Spinal cord (tissue), 10 donors: ENCODE data around the gene IL22RA2. TPM values are rescaled to one million over a fixed set of nuclear protein-coding genes. Genes with fewer than 3 reads are reported as not detected.

Source experiments
- DNase-seq, 6 donors: peaks; one replicate each; pipeline versions ENCODE4 v3.0.0 to v3.0.0-alpha.2; 2013 to 2015; ENCODE audit warnings: low spot score in 6 of 6, low read depth in 4 of 6
- H3K27ac ChIP-seq: one replicate; pipeline ENCODE4 v1.5.1; 2013; ENCODE audit warnings: low read depth, low read length, control low read depth
- H3K27me3 ChIP-seq: one replicate; pipeline ENCODE4 v1.6.1; 2013; ENCODE audit warnings: low read length; ENCODE audit not compliant: control insufficient read depth, insufficient read depth
- H3K36me3 ChIP-seq: one replicate; pipeline ENCODE4 v1.6.1; 2013; ENCODE audit warnings: low read length; ENCODE audit not compliant: control insufficient read depth, insufficient read depth
- H3K4me1 ChIP-seq: one replicate; pipeline ENCODE4 v1.6.1; 2013; ENCODE audit warnings: low read length; ENCODE audit not compliant: control insufficient read depth, insufficient read depth
- H3K4me3 ChIP-seq: one replicate; pipeline ENCODE4 v1.5.1; 2013; ENCODE audit warnings: low read depth, low read length, control low read depth
- H3K9me3 ChIP-seq: one replicate; pipeline ENCODE4 v1.6.1; 2013; ENCODE audit warnings: low read length; ENCODE audit not compliant: control insufficient read depth, insufficient read depth
- WGBS: methylation state at CpG from one replicate; pipeline ENCODE4 v1.1.5; 2013; ENCODE audit warnings: missing lambda C conversion rate; ENCODE audit not compliant: insufficient coverage; 5-methylcytosine and 5-hydroxymethylcytosine counted together
- polyA plus RNA-seq, 2 donors: library from polyadenylated mRNA; unstranded; fragments of 120-200 nt; gene quantifications; one replicate each; pipeline ENCODE4 v1.2.1, GENCODE V29; 2013; ENCODE audit not compliant: insufficient read length in 2 of 2
- total RNA-seq, 2 donors: library from RNA; depleted of rRNA in 1 of 2; stranded (reverse); fragments of 120-200 nt in 1 of 2; fragments of >200 nt in 1 of 2; gene quantifications; one replicate each; pipeline versions ENCODE4 v1.2.3 to v1.2.4, GENCODE V29; 2013 to 2014
- donor health status: healthy.

The IL22RA2 gene
- total and polyA plus RNA-seq, 4 donors: not detected

DNA sequence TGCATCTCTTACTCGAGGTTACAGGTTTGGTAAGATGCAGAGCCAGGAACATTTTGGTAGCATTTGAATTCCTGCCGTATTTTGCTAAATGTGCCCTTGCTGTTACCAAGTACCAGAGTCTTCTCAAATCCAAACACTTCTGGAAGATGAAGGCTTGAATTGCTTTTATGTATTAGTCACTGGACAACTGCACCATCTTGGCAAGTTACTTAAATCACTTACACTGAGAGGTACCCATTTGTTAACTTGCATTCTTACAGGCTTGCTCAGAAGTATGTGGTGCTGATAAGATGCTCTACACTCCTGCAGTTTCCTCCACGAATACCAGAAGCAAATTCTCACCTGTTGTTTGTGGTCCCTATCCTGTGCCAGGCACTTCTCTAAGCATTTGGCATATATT, 12.7 kb downstream of the IL22RA2 start:
- H3K27ac ChIP-seq: no peak overlapping the region
- H3K4me3 ChIP-seq: no peak overlapping the region
- WGBS: 100% methylated on average over 1 of the region's 3 CpGs
- no peaks in the 10 kb centered on the region for H3K9me3 ChIP-seq
- H3K36me3 ChIP-seq: no peaks in the 10 kb centered on the region
- no peaks in the 10 kb centered on the region for H3K27me3 ChIP-seq
- no peak for DNase-seq
- no peaks in the 10 kb centered on the region for H3K4me1 ChIP-seq

DNA sequence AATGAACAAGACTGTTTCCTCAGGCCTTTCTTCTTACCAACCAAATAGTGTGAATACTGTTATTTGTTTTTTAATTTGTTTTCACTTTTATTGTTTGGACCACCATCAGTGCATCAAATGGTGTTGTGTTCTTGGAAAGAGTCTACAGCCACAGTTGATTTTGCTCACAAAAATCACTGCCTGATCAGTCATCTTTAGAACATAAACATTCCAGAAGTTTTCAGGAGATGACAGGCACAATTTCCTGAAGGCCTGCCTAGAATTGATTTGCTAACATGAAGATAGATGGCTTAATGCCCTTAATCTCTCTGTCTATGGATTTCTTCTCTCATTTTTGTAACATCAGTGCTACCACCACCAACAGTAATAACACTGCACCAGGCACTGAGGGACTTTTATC, 13.5 kb downstream of the IL22RA2 start:
- no peaks in the 10 kb centered on the region for H3K9me3 ChIP-seq
- H3K4me3 ChIP-seq: no peak overlapping the region
- DNase-seq: no peak
- H3K36me3 ChIP-seq: no peaks in the 10 kb centered on the region
- no peaks in the 10 kb centered on the region for H3K27me3 ChIP-seq
- no peak overlapping the region for H3K27ac ChIP-seq
- H3K4me1 ChIP-seq: no peaks in the 10 kb centered on the region

DNA sequence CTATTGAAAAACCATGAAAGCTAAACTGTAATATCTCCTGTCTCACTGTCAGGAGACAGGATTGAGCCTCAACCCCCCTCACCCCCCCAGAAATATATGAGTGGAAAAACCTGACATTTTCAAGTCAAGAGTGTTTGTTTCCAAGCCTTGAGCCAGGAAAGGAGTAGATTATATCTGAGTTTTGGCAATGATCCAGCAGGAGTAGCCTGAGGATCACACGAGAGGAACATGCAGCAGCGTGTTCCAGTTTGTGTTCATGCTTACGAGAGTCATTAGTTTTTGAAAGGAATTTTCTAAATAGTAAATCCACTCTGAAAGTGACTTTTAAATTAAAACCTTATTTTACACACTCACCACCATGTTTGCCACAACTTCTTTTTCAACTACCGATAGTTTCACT, 15.8 kb downstream of the IL22RA2 start:
- H3K27me3 ChIP-seq: no peaks in the 10 kb centered on the region
- H3K9me3 ChIP-seq: peaks cover 1% of the 10 kb centered on the region
- 64% methylated on average over 2 of the region's 4 CpGs for WGBS
- H3K4me3 ChIP-seq: no peak overlapping the region
- H3K36me3 ChIP-seq: no peaks in the 10 kb centered on the region
- no peak overlapping the region for H3K27ac ChIP-seq
- H3K4me1 ChIP-seq: no peaks in the 10 kb centered on the region
- DNase-seq: no peak

DNA sequence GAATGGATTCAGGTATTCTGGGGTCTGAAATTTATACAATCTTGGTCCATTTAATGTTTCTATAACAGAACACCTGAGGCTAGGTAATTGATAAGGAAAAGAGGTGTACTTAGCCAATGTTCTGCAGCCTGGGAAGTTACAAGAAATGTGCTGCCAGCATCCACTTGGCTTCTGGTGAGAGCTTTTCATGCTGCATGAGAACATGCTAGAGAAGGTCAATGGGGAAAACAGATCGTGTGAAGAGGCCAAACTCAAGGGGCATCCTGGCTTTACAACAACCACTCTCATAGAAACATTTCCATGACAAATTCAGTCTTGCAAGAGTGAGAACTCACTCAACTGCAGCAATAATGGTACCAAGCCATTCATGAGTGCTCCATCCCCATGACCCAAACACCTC, 16.8 kb downstream of the IL22RA2 start:
- H3K36me3 ChIP-seq: no peaks in the 10 kb centered on the region
- 100% methylated on average over 1 of the region's 1 CpG for WGBS
- no peak overlapping the region for H3K4me3 ChIP-seq
- peaks cover 4% of the 10 kb centered on the region for H3K9me3 ChIP-seq
- no peaks in the 10 kb centered on the region for H3K27me3 ChIP-seq
- no peak for DNase-seq
- H3K27ac ChIP-seq: no peak overlapping the region
- no peaks in the 10 kb centered on the region for H3K4me1 ChIP-seq

DNA sequence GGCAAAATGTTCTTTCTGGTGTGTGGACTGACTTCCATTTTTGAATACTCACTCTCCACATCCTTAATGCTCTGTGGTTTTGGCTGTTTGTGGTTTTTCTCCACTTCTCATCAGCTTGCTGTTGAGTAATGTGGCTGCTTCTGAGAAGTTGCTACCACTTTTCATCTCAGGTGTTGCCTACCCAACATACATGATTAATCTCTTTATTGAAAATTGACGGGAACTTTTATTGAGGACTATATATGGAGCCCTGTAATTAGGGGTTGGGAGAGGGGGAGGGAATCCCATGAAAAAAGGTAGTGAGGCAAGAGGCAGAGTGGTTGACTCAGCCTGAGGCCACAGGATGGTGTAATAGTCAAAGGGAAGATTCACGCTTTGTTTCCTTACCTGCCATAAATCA, 17.6 kb downstream of the IL22RA2 start:
- H3K4me3 ChIP-seq: no peak overlapping the region
- no peak for DNase-seq
- no peaks in the 10 kb centered on the region for H3K36me3 ChIP-seq
- peaks cover 4% of the 10 kb centered on the region for H3K9me3 ChIP-seq
- H3K27ac ChIP-seq: no peak overlapping the region
- no peaks in the 10 kb centered on the region for H3K27me3 ChIP-seq
- 100% methylated on average over 1 of the region's 2 CpGs for WGBS
- no peaks in the 10 kb centered on the region for H3K4me1 ChIP-seq

DNA sequence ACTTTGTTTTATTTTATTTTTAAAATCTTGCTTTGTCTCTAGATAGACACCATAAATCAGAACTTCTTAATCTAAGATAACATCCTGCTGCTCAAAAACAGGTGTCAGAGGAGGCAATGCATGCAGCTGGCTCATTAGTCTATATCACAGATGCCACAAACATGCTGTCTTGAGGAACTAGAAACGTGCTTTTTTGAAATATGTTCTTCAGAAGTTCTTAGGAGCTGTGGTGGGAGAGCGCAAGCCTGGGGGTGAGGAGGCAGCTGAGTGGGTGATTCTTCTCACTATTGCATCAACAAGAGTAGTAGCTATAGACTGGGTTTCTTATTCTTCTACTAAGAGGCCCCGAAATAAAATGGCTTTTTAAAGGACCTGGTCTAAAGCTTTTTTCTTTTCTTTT, 23.4 kb downstream of the IL22RA2 start:
- H3K4me1 ChIP-seq: no peaks in the 10 kb centered on the region
- no peak overlapping the region for H3K4me3 ChIP-seq
- H3K27me3 ChIP-seq: no peaks in the 10 kb centered on the region
- H3K36me3 ChIP-seq: no peaks in the 10 kb centered on the region
- no peak for DNase-seq
- no peak overlapping the region for H3K27ac ChIP-seq
- no CpG with 5 or more reads among the region's 3 CpGs for WGBS
- H3K9me3 ChIP-seq: peaks cover 4% of the 10 kb centered on the region

DNA sequence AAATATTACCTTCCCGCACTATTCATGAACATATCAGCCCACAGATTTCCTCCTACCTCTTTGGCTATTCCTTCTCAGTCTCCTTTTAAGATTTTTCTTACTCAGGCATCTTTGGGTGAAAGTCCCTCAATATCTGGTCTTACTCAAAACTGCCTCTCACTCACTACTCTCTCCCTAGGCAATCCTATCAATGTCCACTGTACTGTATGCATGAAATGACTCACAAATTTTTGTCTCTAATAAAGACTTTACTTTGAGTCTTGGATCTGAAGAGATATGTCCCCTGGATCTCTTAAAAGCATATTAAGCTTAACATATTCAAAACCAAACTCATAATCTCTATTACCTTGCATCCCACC, 24.4 kb downstream of the IL22RA2 start:
- Histone ChIP-seq H3K4me3 (no peak overlapping the region), H3K36me3 (no peaks in the 10 kb centered on the region), H3K9me3 (peaks cover 4% of the 10 kb centered on the region), H3K27me3 (no peaks in the 10 kb centered on the region), H3K27ac (no peak overlapping the region), H3K4me1 (no peaks in the 10 kb centered on the region)
- WGBS: 94% methylated on average over 1 of the region's 1 CpG
- no peak for DNase-seq

DNA sequence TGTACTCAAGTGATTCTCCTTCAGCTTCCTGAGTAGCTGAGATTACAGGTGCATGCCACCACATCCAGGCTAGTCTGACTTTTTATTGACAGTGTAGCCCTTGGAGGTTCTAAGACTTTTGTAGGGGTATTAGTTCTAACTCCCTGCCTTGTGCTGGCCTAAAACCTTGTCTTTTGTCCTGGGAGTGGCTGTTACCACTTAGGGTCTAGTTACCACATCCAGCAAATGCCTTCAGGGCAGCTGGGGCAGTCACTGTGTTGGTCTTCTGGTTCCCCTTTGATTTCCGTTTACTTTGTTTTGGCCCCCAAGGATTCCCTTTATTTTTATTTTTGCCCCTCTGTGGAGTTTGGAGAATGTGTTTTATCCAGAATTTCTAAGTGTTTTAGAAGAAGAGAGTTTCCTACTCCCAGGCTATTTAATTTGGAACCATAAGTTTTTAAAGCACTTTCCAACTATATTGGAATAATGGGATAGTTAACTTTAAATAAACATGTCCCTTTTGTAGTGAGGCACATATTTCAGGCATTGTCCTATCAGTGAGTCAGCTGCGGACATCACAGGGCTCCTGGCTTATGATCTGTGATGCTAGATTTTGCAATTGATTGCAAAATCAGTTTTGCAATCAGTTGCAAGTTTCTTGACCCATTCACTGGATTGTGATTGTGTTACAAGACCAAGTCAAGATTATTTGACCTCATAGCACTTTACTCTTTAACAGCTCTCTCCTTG, 25.0 kb downstream of the IL22RA2 start:
- Histone ChIP-seq H3K4me1 (no peaks in the 10 kb centered on the region), H3K27me3 (no peaks in the 10 kb centered on the region), H3K36me3 (no peaks in the 10 kb centered on the region), H3K27ac (no peak overlapping the region), H3K4me3 (no peak overlapping the region), H3K9me3 (peaks cover 4% of the 10 kb centered on the region)
- whole genome bisulfite sequencing: no CpG with 5 or more reads among the region's 2 CpGs
- no peak for DNase-seq

DNA sequence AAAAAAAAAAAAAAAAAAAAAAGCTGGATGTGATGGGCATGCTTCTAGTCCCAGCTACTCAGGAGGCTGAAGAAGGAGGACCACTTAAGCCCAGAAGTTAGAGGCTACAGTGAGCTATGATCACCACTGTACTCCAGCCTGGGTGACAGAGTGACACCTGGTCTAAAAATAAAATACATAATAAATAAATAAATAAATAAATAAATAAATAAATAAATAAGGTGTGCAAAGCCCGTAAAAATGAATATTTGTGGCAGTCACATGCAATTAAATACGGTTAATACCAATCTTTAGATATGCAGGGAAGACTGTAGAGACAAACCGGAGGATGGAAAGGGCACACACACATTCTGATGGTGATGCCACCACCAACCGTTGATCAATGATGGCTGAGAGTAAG, 26.2 kb downstream of the IL22RA2 start:
- peaks cover under 1% of the 10 kb centered on the region for H3K9me3 ChIP-seq
- H3K27ac ChIP-seq: no peak overlapping the region
- DNase-seq: no peak
- no peak overlapping the region for H3K4me3 ChIP-seq
- 100% methylated on average over 2 of the region's 4 CpGs for WGBS
- H3K4me1 ChIP-seq: no peaks in the 10 kb centered on the region
- H3K27me3 ChIP-seq: no peaks in the 10 kb centered on the region
- H3K36me3 ChIP-seq: no peaks in the 10 kb centered on the region

DNA sequence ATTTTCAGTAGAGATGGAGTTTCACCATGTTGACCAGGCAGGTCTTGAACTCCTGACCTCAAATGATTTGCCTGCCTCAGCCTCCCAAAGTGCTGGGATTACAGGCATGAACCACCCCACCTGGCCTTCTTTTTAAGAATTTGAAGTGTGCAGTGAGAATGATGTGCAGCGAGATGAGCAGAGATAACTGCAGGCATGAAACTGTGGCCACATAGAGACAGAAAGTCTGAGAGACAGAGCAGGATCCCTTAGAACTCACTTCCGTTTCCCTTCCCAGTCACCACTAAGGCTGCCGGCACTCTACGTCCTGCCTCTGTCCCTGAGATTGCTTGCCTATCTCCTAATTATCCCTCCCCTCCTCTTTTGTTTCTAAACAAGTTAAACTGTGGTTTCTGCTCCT, 27.2 kb downstream of the IL22RA2 start:
- Histone ChIP-seq H3K27ac (no peak overlapping the region), H3K4me1 (no peaks in the 10 kb centered on the region), H3K9me3 (no peaks in the 10 kb centered on the region), H3K4me3 (no peak overlapping the region), H3K36me3 (no peaks in the 10 kb centered on the region), H3K27me3 (no peaks in the 10 kb centered on the region)
- DNase-seq: no peak
- 98% methylated on average over 3 of the region's 4 CpGs for WGBS
